PC-3 (cell line): Measurements from ENCODE around the gene SHBG. TPM values are rescaled to one million over a fixed set of nuclear protein-coding genes. Genes with fewer than 3 reads are reported as not detected.

ENCODE experiments used
- ATAC-seq: fragments of 200-7000 bp; cut with Tn5 transposase; 2 replicates; pipeline ENCODE4 v1.9.1; 2020; ENCODE audit warnings: mild to moderate bottlenecking, moderate library complexity
- BruUV-seq: library from RNA; stranded (reverse); fragments of 400-500 nt; replicated peaks from 2 replicates; lab custom pipeline; 2021; lab: Mats Ljungman, UMichigan
- CTCF ChIA-PET: fragments of 300-600 bp; sonication (Branson Sonifier 250); formaldehyde crosslinking; loops from one replicate; lab custom pipeline; 2022; ENCODE audit warnings: antibody characterized with exemption; lab: Charles Lee
- POLR2A ChIA-PET: fragments of 300-600 bp; sonication (Branson Sonifier 250); formaldehyde crosslinking; loops from one replicate; lab custom pipeline; 2022; ENCODE audit warnings: antibody characterized with exemption; ENCODE audit not compliant: unreplicated experiment; lab: Charles Lee
- DNase-seq: peaks from one replicate; pipeline ENCODE4 v3.0.0-alpha.2; 2015
- H2AFZ ChIP-seq: fragments of 300-600 bp; sonication (generic); 2 replicates; pipeline ENCODE4 v1.6.0; 2016; ENCODE audit warnings: antibody characterized with exemption, low read length
- H3F3A ChIP-seq: fragments of 300-600 bp; sonication (generic); one replicate; pipeline ENCODE4 v1.6.0; 2017; ENCODE audit warnings: antibody characterized with exemption, low read length, control low read depth, mild to moderate bottlenecking; ENCODE audit not compliant: unreplicated experiment
- H3K27ac ChIP-seq: fragments of 300-600 bp; sonication (generic); 2 replicates; pipeline ENCODE4 v1.5.1; 2016; ENCODE audit warnings: mild to moderate bottlenecking, low read length
- H3K27me3 ChIP-seq: fragments of 300-600 bp; sonication (generic); 2 replicates; pipeline ENCODE4 v1.6.1; 2016; ENCODE audit warnings: low read length, mixed read lengths
- H3K36me3 ChIP-seq: fragments of 300-600 bp; sonication (generic); 2 replicates; pipeline ENCODE4 v1.6.1; 2016; ENCODE audit warnings: low read depth, mixed run types, low read length, mixed read lengths
- H3K4me1 ChIP-seq: fragments of 300-600 bp; sonication (generic); 2 replicates; pipeline ENCODE4 v1.5.1; 2016; ENCODE audit warnings: low read length; ENCODE audit not compliant: insufficient read depth
- H3K4me2 ChIP-seq: fragments of 300-600 bp; sonication (generic); 2 replicates; pipeline ENCODE4 v1.6.0; 2016; ENCODE audit warnings: low read length
- H3K4me3 ChIP-seq: fragments of 300-600 bp; sonication (generic); 2 replicates; pipeline ENCODE4 v1.5.1; 2016; ENCODE audit warnings: mild to moderate bottlenecking, low read length, mixed read lengths
- H3K79me2 ChIP-seq: fragments of 300-600 bp; sonication (generic); 2 replicates; pipeline ENCODE4 v1.6.1; 2017; ENCODE audit warnings: low read length, mixed read lengths
- H3K9ac ChIP-seq: fragments of 300-600 bp; sonication (generic); 2 replicates; pipeline ENCODE4 v1.6.0; 2016; ENCODE audit warnings: mild to moderate bottlenecking, low read length
- H3K9me2 ChIP-seq: fragments of 300-600 bp; sonication (generic); replicated peaks from 2 replicates; pipeline ENCODE4 v1.6.1; 2016; ENCODE audit warnings: mixed run types, low read length, mixed read lengths
- H3K9me3 ChIP-seq: fragments of 300-600 bp; sonication (generic); 2 replicates; pipeline ENCODE4 v1.6.1; 2016; ENCODE audit warnings: low read length, mixed read lengths
- H4K20me1 ChIP-seq: fragments of 300-600 bp; sonication (generic); 2 replicates; pipeline ENCODE4 v1.6.1; 2016; ENCODE audit warnings: low read length, mixed read lengths
- EZH2 ChIP-seq: fragments of 300-600 bp; sonication (generic); IDR thresholded peaks from one replicate; pipeline ENCODE4 v1.6.1; 2017; ENCODE audit warnings: antibody characterized with exemption, mild to moderate bottlenecking, low read length; ENCODE audit not compliant: unreplicated experiment
- EZH2phosphoT487 ChIP-seq: fragments of 300-600 bp; sonication (generic); IDR thresholded peaks from 2 replicates; pipeline ENCODE4 v1.6.1; 2018; ENCODE audit warnings: mild to moderate bottlenecking, antibody characterized with exemption, low read length, borderline replicate concordance
- intact Hi-C: fragments of 100-400 bp; cut with micrococcal nuclease; formaldehyde crosslinking; loops from 2 replicates; pipeline ENCODE4 v1.9.0; 2023
- total RNA-seq: library from RNA; depleted of rRNA; stranded (reverse); fragments of >200 nt; gene quantifications from 2 replicates; pipeline ENCODE4 v1.2.3, GENCODE V29; 2014
- TF ChIP-seq, protein P1 (sequence below): fragments of 300-600 bp; sonication (generic); conservative IDR thresholded peaks from 2 replicates; pipeline ENCODE4 v1.5.1; 2017; ENCODE audit warnings: antibody characterized with exemption, low read depth, mild to moderate bottlenecking, low read length

The SHBG gene
- total RNA-seq, 1 experiment from 2014 or later, result not detected

DNA sequence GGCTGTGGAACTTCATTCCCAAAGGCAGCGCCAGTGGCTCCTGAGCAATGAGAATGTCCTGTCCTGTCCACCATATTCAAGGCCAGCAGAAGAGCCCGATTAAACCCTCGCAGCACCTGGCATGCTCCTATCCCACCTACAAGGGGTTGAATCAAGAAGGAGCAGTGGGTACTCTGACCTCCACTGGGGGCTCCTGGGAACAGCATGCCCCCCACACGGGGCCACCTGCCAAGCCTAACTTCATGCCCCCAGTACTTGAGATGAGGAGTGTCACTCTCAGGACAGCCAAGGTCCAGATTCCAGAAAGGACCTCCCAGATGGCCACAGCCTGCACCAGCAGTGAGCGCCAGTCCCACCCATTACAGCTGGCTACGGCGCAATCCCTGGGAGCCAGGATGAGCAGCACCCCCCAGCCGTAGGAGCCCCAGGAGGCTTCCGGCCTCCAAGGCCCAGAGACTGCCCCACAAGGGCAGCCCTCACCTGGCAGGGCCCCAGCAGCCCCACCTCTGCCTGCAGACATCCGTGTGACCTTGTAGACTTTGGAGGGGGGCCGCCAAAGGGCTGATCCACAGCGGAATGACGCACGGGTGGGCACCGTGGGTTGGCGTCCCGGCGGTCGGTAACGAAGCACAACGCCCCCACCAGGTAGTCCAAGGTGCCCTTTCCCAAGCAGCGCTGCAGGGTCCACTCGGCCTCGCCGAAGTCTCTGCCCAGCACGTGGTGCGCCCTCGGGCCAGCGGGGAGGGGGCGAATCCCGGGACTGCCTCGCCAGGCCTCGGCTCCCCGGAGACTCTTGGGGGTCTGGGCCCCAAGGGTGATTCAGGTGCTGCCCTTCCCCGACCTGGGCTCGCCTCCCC lies 47.3 kb upstream of the SHBG start:
- POLR2A ChIA-PET, result interaction anchor here (0.5 kb wide), 1 partner anchor 140 kb away, joined by 3 read pairs; no protein-coding TSS in a partner anchor
- H3K9ac ChIP-seq, result peak overlapping the region; percentile 96
- H3K79me2 ChIP-seq, result peaks cover 44% of the 10 kb centered on the region
- CTCF ChIA-PET, result interaction anchor here (1.1 kb wide), 1 partner anchor 23 kb away, joined by 3 read pairs; no protein-coding TSS in a partner anchor
- intact Hi-C loops, result no loop called here
- TF ChIP-seq EZH2 (no peak), EZH2phosphoT487 (no peak)
- TF ChIP-seq, protein P1, sequence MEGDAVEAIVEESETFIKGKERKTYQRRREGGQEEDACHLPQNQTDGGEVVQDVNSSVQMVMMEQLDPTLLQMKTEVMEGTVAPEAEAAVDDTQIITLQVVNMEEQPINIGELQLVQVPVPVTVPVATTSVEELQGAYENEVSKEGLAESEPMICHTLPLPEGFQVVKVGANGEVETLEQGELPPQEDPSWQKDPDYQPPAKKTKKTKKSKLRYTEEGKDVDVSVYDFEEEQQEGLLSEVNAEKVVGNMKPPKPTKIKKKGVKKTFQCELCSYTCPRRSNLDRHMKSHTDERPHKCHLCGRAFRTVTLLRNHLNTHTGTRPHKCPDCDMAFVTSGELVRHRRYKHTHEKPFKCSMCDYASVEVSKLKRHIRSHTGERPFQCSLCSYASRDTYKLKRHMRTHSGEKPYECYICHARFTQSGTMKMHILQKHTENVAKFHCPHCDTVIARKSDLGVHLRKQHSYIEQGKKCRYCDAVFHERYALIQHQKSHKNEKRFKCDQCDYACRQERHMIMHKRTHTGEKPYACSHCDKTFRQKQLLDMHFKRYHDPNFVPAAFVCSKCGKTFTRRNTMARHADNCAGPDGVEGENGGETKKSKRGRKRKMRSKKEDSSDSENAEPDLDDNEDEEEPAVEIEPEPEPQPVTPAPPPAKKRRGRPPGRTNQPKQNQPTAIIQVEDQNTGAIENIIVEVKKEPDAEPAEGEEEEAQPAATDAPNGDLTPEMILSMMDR, result no peak
- DNase-seq (no peak), ATAC-seq (no peak)
- H3K27me3 ChIP-seq, result no peaks in the 10 kb centered on the region
- H4K20me1 ChIP-seq, result peaks cover 4% of the 10 kb centered on the region
- no peaks in the 10 kb centered on the region for H3K9me2 ChIP-seq
- no peak overlapping the region for H2AFZ ChIP-seq
- H3K4me1 ChIP-seq, result peaks cover 42% of the 10 kb centered on the region
- H3K9me3 ChIP-seq, result no peaks in the 10 kb centered on the region
- H3K27ac ChIP-seq, result peak overlapping the region; percentile 90
- H3K36me3 ChIP-seq, result peaks cover 4% of the 10 kb centered on the region; the same call in 1 of the 2 replicates
- BruUV-seq, result no TSS peak
- peaks cover 9% of the 10 kb centered on the region for H3F3A ChIP-seq
- no peak overlapping the region for H3K4me3 ChIP-seq
- H3K4me2 ChIP-seq, result peak overlapping the region; percentile 90; the same call in 1 of the 2 replicates

DNA sequence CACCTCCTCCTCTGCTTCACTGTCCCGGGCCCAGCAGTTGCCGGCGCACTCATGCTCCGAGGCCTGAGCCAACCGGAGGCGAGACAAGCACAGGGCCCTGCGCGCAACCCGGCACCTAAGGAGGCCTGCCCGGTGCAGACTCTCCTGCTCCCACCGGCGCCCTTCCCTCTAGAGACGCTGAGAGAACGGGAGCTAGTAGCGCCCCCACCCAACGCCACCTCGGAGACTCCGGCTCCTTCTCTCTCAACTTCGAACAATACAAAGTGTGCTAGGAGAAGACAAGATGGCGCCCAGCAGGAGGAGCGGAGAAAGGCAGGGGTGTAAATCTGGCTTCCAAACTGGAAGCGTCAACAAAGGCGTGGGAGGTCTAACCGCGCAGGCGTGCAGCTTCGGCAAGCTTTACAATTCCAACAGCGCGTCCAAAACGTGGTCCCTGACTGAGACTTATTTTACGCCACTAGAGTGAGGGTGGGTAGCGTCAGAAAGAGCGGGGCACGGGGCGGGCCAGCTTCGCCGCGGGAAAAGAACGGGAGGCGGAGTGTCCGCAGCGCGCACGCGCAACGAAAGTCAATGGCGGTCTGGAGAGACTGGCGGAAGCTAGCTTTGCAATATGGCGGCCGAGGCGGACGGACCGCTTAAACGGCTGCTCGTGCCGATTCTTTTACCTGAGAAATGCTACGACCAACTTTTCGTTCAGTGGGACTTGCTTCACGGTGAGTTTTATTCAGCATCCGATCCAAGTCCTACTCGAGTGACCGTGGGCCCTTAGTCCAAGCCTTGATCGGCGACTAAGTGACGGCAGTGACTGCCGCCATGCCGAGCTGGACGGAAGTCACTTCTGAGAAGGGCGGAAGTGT lies 46.5 kb upstream of the SHBG start, which contains the start of gene MPDU1:
Gene MPDU1, plus strand, starts transcription at position 600 of the 857 bp plus-strand sequence. Its CDS starts 11 bp downstream, at position 611.
- Histone ChIP-seq H3K36me3 (no peaks in the 10 kb centered on the region), H3K4me3 (peak within 1 kb of the TSS; percentile 81), H2AFZ (peak within 1 kb of the TSS; percentile 71), H3K9me2 (no peaks in the 10 kb centered on the region), H3F3A (peaks cover 6% of the 10 kb centered on the region), H3K4me2 (peak within 1 kb of the TSS; percentile 90), H3K79me2 (peaks cover 48% of the 10 kb centered on the region), H3K27ac (peak within 1 kb of the TSS; percentile 90), H3K9ac (peak within 1 kb of the TSS; percentile 96), H3K4me1 (peaks cover 46% of the 10 kb centered on the region), H3K9me3 (no peaks in the 10 kb centered on the region), H4K20me1 (no peaks in the 10 kb centered on the region; the same call in 1 of the 2 replicates), H3K27me3 (no peaks in the 10 kb centered on the region)
- TSS peak; percentile 71 for BruUV-seq
- ChIA-PET CTCF (interaction anchor here (1.1 kb wide), 1 partner anchor 24 kb away, joined by 3 read pairs; no protein-coding TSS in a partner anchor), POLR2A (interaction anchor here (0.5 to 1.0 kb wide), 4 partner anchors 32 to 627 kb away, joined by 3 to 4 read pairs (median 4); no protein-coding TSS in a partner anchor)
- intact Hi-C loops, result no loop called here
- ATAC-seq (peak; percentile 46), DNase-seq (peak; percentile 91)
- TF ChIP-seq EZH2phosphoT487, result no peak
- TF ChIP-seq, protein P1, result no peak
- no peak for TF ChIP-seq EZH2
